Measurements from ENCODE around the gene RAPGEF4. TPM values are rescaled to one million over a fixed set of nuclear protein-coding genes. Genes with fewer than 3 reads are reported as not detected.

RAPGEF4 gene
- total RNA-seq, 1 experiment from 2014 or later: 0.59 TPM

DNA sequence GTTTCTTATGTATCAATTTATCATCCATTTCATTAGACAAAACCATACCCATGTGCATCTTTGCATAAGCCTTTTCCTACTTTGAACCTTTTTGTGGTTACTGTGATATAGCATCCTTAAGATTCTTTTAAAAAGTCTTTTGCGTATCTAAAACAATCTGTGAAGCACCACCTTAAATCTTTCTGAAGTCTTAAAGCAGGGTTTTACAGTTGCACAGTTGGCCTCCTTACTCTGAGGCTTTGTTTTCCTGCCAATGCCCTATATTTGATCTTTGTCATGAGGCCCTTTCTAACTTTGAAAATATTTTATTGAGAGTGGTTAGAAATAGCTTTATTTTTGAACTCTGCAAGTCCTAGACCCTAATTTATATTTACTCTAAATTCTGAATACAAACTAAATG is 176.6 kb downstream of the RAPGEF4 start:
- no peaks in the 10 kb centered on the region for H3K27me3 ChIP-seq (ENCODE audit: insufficient read depth, low read length)
- CTCF ChIA-PET: no interaction called here
- no peaks in the 10 kb centered on the region for H3K79me2 ChIP-seq (ENCODE audit: insufficient read depth, low read length)
- H3K4me1 ChIP-seq (ENCODE audit: control insufficient read depth in 1 of 2, insufficient read depth in 2 of 2, low read length in 2 of 2): no peaks in the 10 kb centered on the region
- H3K4me2 ChIP-seq (ENCODE audit: low read length): no peak overlapping the region
- H3K9ac ChIP-seq (ENCODE audit: low read length): no peak overlapping the region
- RAD21 ChIA-PET (ENCODE audit: low non-redundant PET in 1 of 2, low total read pairs in 2 of 2, uncharacterized antibody in 2 of 2, unreplicated experiment in 2 of 2): no interaction called here
- DNase-seq (ENCODE audit: low read depth, low spot score) (no peak), ATAC-seq (no peak)
- H3K27ac ChIP-seq (ENCODE audit: low read depth, low read length): no peak overlapping the region
- no peak overlapping the region for H2AFZ ChIP-seq (ENCODE audit: low read depth, low read length, poor library complexity, severe bottlenecking)
- BruUV-seq (replicated peaks): no TSS peak
- TF ChIP-seq JUND (IDR thresholded peaks at IDR 0.05) (no peak), POLR2AphosphoS5 (IDR thresholded peaks at IDR 0.05; ENCODE audit: low read depth, low read length) (no peak), SP1 (IDR thresholded peaks at IDR 0.05; ENCODE audit: low read depth) (no peak), SRF (IDR thresholded peaks at IDR 0.05; ENCODE audit: low read depth) (no peak), SIN3A (IDR thresholded peaks at IDR 0.05; ENCODE audit: low read depth) (no peak), TCF7L2 (IDR thresholded peaks at IDR 0.05; ENCODE audit: borderline replicate concordance, extremely low read depth, insufficient read depth, insufficient read length) (no peak), EGR1 (IDR thresholded peaks at IDR 0.05; ENCODE audit: low read depth) (no peak), CEBPB (IDR thresholded peaks at IDR 0.05; ENCODE audit: low read depth) (no peak), CBX3 (IDR thresholded peaks at IDR 0.05; ENCODE audit: low read depth) (no peak), EZH2 (IDR thresholded peaks at IDR 0.05) (no peak), EZH2phosphoT487 (IDR thresholded peaks at IDR 0.05; ENCODE audit: borderline replicate concordance) (no peak), RAD21 (IDR thresholded peaks at IDR 0.05; ENCODE audit: low read depth) (no peak)
- TF ChIP-seq, protein P1, sequence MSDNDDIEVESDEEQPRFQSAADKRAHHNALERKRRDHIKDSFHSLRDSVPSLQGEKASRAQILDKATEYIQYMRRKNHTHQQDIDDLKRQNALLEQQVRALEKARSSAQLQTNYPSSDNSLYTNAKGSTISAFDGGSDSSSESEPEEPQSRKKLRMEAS (IDR thresholded peaks at IDR 0.05): no peak
- TF ChIP-seq, protein P2, sequence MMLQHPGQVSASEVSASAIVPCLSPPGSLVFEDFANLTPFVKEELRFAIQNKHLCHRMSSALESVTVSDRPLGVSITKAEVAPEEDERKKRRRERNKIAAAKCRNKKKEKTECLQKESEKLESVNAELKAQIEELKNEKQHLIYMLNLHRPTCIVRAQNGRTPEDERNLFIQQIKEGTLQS (IDR thresholded peaks at IDR 0.05): no peak
- TF ChIP-seq, protein P3, sequence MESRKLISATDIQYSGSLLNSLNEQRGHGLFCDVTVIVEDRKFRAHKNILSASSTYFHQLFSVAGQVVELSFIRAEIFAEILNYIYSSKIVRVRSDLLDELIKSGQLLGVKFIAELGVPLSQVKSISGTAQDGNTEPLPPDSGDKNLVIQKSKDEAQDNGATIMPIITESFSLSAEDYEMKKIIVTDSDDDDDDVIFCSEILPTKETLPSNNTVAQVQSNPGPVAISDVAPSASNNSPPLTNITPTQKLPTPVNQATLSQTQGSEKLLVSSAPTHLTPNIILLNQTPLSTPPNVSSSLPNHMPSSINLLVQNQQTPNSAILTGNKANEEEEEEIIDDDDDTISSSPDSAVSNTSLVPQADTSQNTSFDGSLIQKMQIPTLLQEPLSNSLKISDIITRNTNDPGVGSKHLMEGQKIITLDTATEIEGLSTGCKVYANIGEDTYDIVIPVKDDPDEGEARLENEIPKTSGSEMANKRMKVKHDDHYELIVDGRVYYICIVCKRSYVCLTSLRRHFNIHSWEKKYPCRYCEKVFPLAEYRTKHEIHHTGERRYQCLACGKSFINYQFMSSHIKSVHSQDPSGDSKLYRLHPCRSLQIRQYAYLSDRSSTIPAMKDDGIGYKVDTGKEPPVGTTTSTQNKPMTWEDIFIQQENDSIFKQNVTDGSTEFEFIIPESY (IDR thresholded peaks at IDR 0.05; ENCODE audit: extremely low read depth, insufficient replicate concordance, low read length): no peak
- POLR2A ChIA-PET: no interaction called here
- intact Hi-C loops (cut with micrococcal nuclease): no loop called here
- H3K9me3 ChIP-seq (ENCODE audit: control insufficient read depth in 1 of 2, insufficient read depth in 1 of 2, low read depth in 1 of 2, low read length in 2 of 2): no peaks in the 10 kb centered on the region
- no peaks in the 10 kb centered on the region for H4K20me1 ChIP-seq (ENCODE audit: insufficient read depth)
- no peak overlapping the region for H3K4me3 ChIP-seq (replicated peaks in 1 of 2; ENCODE audit: low read depth in 1 of 2, low read length in 2 of 2)
- no peaks in the 10 kb centered on the region for H3K9me2 ChIP-seq (ENCODE audit: insufficient read depth)
- H3K36me3 ChIP-seq (ENCODE audit: control insufficient read depth in 1 of 2, insufficient read depth in 2 of 2, low read length in 2 of 2): no peaks in the 10 kb centered on the region
